Measurements from ENCODE around the gene COA8.

The COA8 gene

GRCh38 chr14:103549361-103550311 lies 13.1 kb upstream of the COA8 start:
- DNase-seq: no peak

- no peak for DNase-seq
These were observed 12.1 kb upstream of the COA8 start for GRCh38 chr14:103550451-103551337.

- no peak for DNase-seq
These were observed 11.4 kb upstream of the COA8 start for GRCh38 chr14:103551338-103551762.

- no peak for DNase-seq
These were observed 10.5 kb upstream of the COA8 start for GRCh38 chr14:103552011-103552845.

- DNase-seq: no peak
These were observed 9.9 kb upstream of the COA8 start for GRCh38 chr14:103552846-103553210.

- DNase-seq: no peak
These were observed 7.0 kb upstream of the COA8 start for GRCh38 chr14:103555559-103556337.

GRCh38 chr14:103556946-103557758 lies 5.6 kb upstream of the COA8 start:
- no peak for DNase-seq

- DNase-seq: peak; percentile 30
These were observed 4.5 kb upstream of the COA8 start for GRCh38 chr14:103558071-103558882.

GRCh38 chr14:103559766-103560165 lies 3.0 kb upstream of the COA8 start:
- no peak for DNase-seq

GRCh38 chr14:103560691-103561090 lies 2.1 kb upstream of the COA8 start:
- no peak for DNase-seq

- peak; percentile 11 for DNase-seq
These were observed 1.2 kb upstream of the COA8 start for GRCh38 chr14:103561381-103562178.

- no peak for DNase-seq
These were observed 656 bp upstream of the COA8 start for GRCh38 chr14:103562179-103562428.

- no peak for DNase-seq
These were observed 463 bp downstream of the COA8 start for GRCh38 chr14:103563226-103563620.

GRCh38 chr14:103563844-103564505 lies 1.2 kb downstream of the COA8 start:
- no peak for DNase-seq

- DNase-seq: no peak
These were observed 6.2 kb downstream of the COA8 start for GRCh38 chr14:103568952-103569351.

- DNase-seq: no peak
These were observed 6.6 kb downstream of the COA8 start for GRCh38 chr14:103569408-103569807.

- DNase-seq: no peak
These were observed 11.3 kb downstream of the COA8 start for GRCh38 chr14:103574104-103574503.

GRCh38 chr14:103574707-103575285 lies 12.0 kb downstream of the COA8 start:
- DNase-seq: no peak
